HUES64 (cell line): ENCODE results near the gene PADI1. TPM values are rescaled to one million over a fixed set of nuclear protein-coding genes. Genes with fewer than 3 reads are reported as not detected.

Experiments used
- H3K27ac ChIP-seq: 2 replicates; pipeline ENCODE4 v1.7.0; 2013; ENCODE audit warnings: low read depth, low read length, inconsistent platforms
- H3K27me3 ChIP-seq: 2 replicates; pipeline ENCODE4 v1.6.1; 2013; ENCODE audit warnings: mild to moderate bottlenecking, low read length; ENCODE audit not compliant: insufficient read depth
- H3K36me3 ChIP-seq: 2 replicates; pipeline ENCODE4 v1.6.1; 2013; ENCODE audit warnings: mild to moderate bottlenecking, low read length; ENCODE audit not compliant: insufficient read depth
- H3K4me1 ChIP-seq: 2 replicates; pipeline ENCODE4 v1.6.1; 2013; ENCODE audit warnings: mild to moderate bottlenecking, low read length, moderate library complexity; ENCODE audit not compliant: insufficient read depth
- H3K4me3 ChIP-seq: 2 replicates; pipeline ENCODE4 v1.5.1; 2013; ENCODE audit warnings: mild to moderate bottlenecking, low read length, moderate library complexity
- H3K9ac ChIP-seq: 2 replicates; pipeline ENCODE4 v1.6.1; 2013; ENCODE audit warnings: mild to moderate bottlenecking, low read depth, low read length
- H3K9me3 ChIP-seq: 2 replicates; pipeline ENCODE4 v1.6.1; 2013; ENCODE audit warnings: low read depth, low read length; ENCODE audit not compliant: insufficient read depth
- WGBS: fragments of 150-250, 120-280 bp; methylation state at CpG from one replicate; pipeline ENCODE4 v1.1.7; 2013; ENCODE audit warnings: missing lambda C conversion rate; 5-methylcytosine and 5-hydroxymethylcytosine counted together
- polyA plus RNA-seq, 2 experiments: library from polyadenylated mRNA; stranded (reverse); fragments of 50-300 nt; gene quantifications; one replicate each; pipeline ENCODE4 v1.2.3, GENCODE V29; 2013

The PADI1 gene, protein sequence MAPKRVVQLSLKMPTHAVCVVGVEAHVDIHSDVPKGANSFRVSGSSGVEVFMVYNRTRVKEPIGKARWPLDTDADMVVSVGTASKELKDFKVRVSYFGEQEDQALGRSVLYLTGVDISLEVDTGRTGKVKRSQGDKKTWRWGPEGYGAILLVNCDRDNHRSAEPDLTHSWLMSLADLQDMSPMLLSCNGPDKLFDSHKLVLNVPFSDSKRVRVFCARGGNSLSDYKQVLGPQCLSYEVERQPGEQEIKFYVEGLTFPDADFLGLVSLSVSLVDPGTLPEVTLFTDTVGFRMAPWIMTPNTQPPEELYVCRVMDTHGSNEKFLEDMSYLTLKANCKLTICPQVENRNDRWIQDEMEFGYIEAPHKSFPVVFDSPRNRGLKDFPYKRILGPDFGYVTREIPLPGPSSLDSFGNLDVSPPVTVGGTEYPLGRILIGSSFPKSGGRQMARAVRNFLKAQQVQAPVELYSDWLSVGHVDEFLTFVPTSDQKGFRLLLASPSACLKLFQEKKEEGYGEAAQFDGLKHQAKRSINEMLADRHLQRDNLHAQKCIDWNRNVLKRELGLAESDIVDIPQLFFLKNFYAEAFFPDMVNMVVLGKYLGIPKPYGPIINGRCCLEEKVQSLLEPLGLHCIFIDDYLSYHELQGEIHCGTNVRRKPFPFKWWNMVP
- polyA plus RNA-seq (2013, experiment 1 of 2) = 0.10 TPM
- 0.19 TPM for polyA plus RNA-seq (2013, experiment 2 of 2)

DNA sequence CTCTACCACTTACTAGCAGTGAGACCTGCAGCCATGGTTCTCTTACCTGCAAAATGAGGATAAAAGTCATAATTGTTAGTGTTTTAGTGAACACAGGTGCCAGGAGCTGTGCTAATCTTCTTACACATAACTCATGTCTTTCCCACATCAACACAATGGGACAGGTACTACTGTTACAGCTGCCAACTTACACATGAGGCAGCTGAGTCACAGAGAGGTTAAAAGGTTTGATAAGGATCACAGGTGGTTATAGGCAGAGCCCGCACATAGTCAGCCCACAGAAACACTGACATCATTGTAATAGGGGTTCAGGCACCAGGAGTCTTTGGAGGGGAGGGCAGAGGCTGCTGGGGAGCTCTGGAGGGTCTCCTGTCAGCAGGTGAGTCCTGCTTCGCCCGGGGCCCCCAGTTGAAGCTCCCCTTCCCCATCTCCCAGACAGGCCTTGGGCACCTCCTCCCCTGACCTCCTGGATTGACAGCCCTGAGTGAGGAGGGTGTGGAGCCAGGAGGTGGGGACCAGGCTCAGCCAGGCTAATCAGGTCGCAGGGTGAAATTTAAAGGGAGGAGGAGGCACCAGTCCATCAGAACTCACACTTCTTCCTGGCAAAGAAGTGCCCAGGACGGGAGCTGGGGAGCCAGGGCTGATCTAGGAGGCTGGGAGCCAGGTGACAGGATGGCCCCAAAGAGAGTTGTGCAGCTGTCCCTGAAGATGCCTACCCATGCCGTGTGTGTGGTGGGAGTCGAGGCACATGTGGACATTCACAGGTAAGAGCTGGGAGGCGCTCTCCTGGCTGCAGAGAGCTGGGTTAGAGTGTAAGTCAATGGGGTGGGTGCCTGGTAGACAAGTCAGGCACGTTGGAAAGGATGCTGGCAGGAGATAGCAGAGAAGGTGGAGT is at the start of gene PADI1:
Gene PADI1, plus strand, starts transcription at position 583 of the 895 bp plus-strand sequence. Its CDS starts 90 bp downstream, at position 673.
- WGBS = 86% methylated on average over 7 of the region's 9 CpGs
- H3K27ac ChIP-seq = no peak within 1 kb of the TSS
- H3K27me3 ChIP-seq = no peaks in the 10 kb centered on the region
- no peak within 1 kb of the TSS for H3K9ac ChIP-seq
- no peaks in the 10 kb centered on the region for H3K9me3 ChIP-seq
- no peak within 1 kb of the TSS for H3K4me3 ChIP-seq
- peaks cover 8% of the 10 kb centered on the region for H3K4me1 ChIP-seq
- H3K36me3 ChIP-seq = no peaks in the 10 kb centered on the region

- no peak overlapping the region for H3K4me3 ChIP-seq
- 43% methylated on average over 2 of the region's 2 CpGs for WGBS
- 0 out of 2 replicates have a peak, but pooled peaks cover 3% of the 10 kb centered on the region for H3K4me1 ChIP-seq
- H3K9ac ChIP-seq = no peak overlapping the region
- no peaks in the 10 kb centered on the region for H3K27me3 ChIP-seq
- H3K9me3 ChIP-seq = peaks cover 33% of the 10 kb centered on the region
- no peak overlapping the region for H3K27ac ChIP-seq
- H3K36me3 ChIP-seq = no peaks in the 10 kb centered on the region
Observed at GRCh38 chr1:17155257-17155920, 49.5 kb upstream of the PADI1 start.

DNA sequence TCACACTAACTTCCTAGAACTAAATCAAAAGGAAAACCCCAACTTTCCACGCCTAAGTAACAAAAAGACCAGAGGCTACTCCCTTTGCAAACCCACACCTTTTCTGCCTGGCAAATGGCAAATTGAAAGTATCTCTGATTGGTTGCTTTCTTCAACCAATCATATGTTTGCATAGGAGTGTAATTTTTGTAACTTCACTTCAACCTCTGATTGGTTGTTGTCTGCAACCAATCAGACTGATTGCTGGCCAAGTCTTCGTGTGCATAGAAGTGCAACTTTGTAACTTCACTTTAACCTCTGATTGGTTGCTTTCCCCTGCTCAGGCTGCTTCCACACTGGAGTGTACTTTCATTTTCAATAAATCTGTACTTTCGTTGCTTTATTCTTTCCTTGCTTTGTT is 48.8 kb upstream of the PADI1 start:
- no peak overlapping the region for H3K4me3 ChIP-seq
- H3K27ac ChIP-seq = no peak overlapping the region
- H3K9ac ChIP-seq = no peak overlapping the region
- no peaks in the 10 kb centered on the region for H3K36me3 ChIP-seq
- WGBS = 96% methylated on average over 3 of the region's 3 CpGs
- no peaks in the 10 kb centered on the region for H3K27me3 ChIP-seq
- peaks cover 33% of the 10 kb centered on the region for H3K9me3 ChIP-seq
- 0 out of 2 replicates have a peak, but pooled peaks cover 6% of the 10 kb centered on the region for H3K4me1 ChIP-seq

DNA sequence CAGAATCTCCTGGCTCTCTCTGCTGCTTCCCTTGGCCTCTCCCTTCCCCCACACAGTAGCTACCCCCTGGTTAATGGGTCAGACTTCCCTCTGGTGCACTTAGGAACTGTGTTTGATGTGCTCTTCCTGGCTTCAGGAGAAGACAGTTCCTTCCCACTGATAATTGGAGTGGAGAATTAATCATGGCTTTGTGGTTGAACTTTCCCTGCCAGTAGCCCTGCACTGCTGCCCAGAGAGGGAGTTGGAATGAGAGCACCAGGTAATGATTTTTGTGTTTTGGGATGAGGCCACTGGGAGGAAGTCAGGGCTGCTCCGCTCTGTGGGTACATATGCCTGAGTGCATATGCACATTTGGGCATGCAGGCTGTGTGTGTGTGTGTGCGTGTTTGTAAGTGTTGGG is 46.0 kb upstream of the PADI1 start:
- no peak overlapping the region for H3K27ac ChIP-seq
- H3K4me1 ChIP-seq = 0 out of 2 replicates have a peak, but pooled peaks cover 6% of the 10 kb centered on the region
- no peak overlapping the region for H3K4me3 ChIP-seq
- H3K9me3 ChIP-seq = peaks cover 24% of the 10 kb centered on the region
- no peaks in the 10 kb centered on the region for H3K36me3 ChIP-seq
- 93% methylated on average over 2 of the region's 2 CpGs for WGBS
- no peaks in the 10 kb centered on the region for H3K27me3 ChIP-seq
- H3K9ac ChIP-seq = no peak overlapping the region

DNA sequence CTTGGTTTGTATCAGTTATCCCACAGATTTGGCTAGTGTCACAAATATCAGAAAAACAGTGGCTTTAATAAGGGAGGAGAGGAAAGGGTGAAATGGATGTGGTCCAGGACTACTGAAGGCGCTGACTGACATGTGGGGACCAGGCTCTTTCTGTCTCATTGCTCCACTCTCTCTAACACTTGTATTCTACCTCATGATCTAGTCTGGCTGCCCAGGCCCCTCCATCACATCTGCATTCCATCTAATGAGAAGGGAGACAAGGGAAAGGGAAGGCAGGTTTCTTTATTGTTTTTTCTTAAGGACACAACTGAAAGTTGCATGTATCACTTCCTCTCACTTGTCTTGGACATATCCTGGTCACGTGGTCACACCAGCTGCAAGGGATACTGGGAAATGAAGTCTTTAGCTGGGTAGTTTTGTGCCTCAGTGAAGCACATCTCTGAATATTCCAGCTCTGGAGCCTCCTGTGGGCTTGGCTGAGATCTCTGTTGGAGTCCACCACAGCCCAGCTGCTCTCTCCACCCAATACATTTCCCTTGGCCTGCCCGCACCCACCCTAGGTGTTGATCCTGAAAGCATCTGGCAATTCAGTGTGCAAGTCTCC is 43.7 kb upstream of the PADI1 start:
- Histone ChIP-seq H3K4me3 (no peak overlapping the region), H3K36me3 (no peaks in the 10 kb centered on the region), H3K27me3 (no peaks in the 10 kb centered on the region), H3K9ac (no peak overlapping the region), H3K4me1 (0 out of 2 replicates have a peak, but pooled peaks cover 6% of the 10 kb centered on the region), H3K27ac (no peak overlapping the region), H3K9me3 (peaks cover 5% of the 10 kb centered on the region; the same call in 1 of the 2 replicates)
- WGBS = 93% methylated on average over 3 of the region's 3 CpGs

DNA sequence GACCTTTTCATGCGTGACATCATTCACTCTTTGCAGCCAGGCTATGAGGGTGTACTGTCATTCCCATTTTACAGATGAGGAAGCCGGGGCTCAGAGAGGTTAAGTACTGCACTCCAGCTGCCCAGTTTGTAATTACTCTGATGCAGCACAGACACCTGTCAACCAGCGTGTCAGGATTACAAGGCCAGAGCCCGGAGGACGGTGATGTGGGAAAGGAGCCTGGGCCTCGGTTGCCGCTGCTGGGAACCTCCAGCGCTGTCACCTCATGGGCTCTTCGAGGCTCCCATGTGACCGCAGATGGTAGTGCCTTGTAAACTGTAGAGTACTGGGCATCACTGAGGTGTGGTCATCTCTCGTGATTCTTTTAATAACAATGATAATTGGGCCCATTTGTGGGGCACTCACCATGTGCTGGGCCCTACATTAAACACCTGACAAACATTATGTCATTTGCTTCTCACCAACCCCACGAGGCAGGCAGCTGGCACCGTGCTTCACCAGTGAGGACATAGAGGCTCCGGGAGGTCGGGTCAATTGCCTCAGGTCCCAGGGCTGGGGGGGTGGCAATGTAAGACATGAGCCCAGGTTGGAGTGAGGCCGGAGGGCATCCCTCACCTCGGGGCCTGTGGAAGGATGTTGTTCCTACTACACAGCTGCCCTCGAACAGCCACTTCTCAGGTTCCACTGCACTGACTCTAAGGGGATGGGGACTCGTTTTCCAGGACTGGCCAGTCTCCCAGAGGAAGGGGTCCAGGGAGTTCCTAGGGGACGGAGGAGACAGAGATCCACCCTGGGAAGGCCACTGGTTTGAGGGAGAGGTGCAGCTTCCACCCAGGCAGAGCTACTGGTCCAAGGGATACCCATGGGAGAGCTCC is 42.8 kb upstream of the PADI1 start:
- 92% methylated on average over 20 of the region's 20 CpGs for WGBS
- Histone ChIP-seq H3K27me3 (no peaks in the 10 kb centered on the region), H3K9me3 (peaks cover 3% of the 10 kb centered on the region; the same call in 1 of the 2 replicates), H3K27ac (no peak overlapping the region), H3K4me3 (no peak overlapping the region), H3K36me3 (no peaks in the 10 kb centered on the region), H3K4me1 (peaks cover 11% of the 10 kb centered on the region; the same call in 1 of the 2 replicates), H3K9ac (no peak overlapping the region)

- Histone ChIP-seq H3K36me3 (no peaks in the 10 kb centered on the region), H3K4me1 (peaks cover 14% of the 10 kb centered on the region), H3K27me3 (no peaks in the 10 kb centered on the region), H3K4me3 (no peak overlapping the region), H3K9ac (no peak overlapping the region), H3K9me3 (no peaks in the 10 kb centered on the region), H3K27ac (no peak overlapping the region)
- WGBS = 90% methylated on average over 7 of the region's 7 CpGs
Observed at GRCh38 chr1:17162941-17163340, 42.0 kb upstream of the PADI1 start.

DNA sequence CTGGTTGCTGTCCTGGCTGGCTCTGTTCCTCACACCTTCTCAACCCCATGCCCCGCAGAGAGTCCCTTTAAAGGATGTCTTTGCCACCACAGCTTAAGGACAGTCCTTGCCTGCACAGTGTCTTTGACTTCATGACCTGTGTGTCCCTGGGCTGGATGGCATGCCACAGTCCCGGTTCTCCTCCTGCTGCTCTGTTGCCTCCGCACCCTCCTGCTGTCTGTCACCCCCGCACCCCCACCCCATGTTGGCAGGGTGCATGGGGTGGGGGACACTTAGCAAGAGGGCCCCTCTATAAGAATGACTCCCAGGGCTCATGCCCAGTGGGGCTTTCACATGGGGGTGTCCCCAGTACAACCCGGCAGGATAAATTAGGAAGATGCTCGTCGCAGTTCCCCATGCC is 41.6 kb upstream of the PADI1 start:
- H3K9me3 ChIP-seq = no peaks in the 10 kb centered on the region
- no peak overlapping the region for H3K4me3 ChIP-seq
- peaks cover 14% of the 10 kb centered on the region for H3K4me1 ChIP-seq
- H3K27me3 ChIP-seq = no peaks in the 10 kb centered on the region
- no peak overlapping the region for H3K9ac ChIP-seq
- no peaks in the 10 kb centered on the region for H3K36me3 ChIP-seq
- H3K27ac ChIP-seq = no peak overlapping the region
- 93% methylated on average over 7 of the region's 7 CpGs for WGBS

DNA sequence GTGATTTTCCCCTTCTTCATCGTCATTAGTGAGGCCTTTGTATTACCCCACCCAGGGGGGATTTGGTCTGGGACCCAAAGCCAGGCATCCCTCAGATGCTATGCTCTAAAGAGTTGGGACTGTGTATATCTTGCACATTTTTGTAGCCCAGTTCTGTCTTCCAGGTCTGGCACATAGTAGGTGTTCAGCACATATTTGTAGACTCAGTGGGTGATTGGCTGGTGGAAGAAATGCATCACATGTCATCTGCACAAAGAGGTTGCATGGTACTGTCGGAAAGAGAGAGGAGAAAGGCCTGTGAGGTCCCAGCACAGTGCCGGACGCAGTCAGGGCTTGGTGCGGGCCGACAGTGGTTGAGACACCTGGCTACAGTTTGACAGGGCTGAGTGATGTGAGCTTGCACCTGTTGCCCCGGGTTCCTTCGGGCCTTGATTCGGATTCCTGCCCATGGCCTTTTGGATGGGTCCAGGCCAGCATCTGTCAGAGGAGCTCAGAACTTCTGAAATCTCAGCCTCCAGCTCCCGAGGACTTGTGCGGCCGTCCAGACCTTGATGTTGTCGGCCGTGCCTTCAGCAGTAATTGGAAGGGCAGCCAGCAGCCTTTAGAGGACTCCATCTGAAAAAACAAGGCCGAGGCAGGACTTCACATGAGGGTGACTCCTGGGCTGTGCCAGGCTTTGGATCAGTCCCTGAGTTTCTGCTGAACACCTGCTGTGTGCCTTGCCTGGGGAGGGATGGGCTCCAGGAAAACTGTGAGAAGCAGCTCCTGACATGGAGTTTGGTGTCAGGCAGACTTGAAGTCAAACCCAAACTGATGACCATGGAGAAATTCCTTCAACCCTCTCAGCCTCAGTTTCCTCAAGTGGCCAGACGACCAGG is 40.9 kb upstream of the PADI1 start:
- 90% methylated on average over 16 of the region's 16 CpGs for WGBS

More for the DNA sequence above, 40.9 kb upstream of the PADI1 start:
- Histone ChIP-seq H3K4me1 (peaks cover 14% of the 10 kb centered on the region), H3K27ac (no peak overlapping the region), H3K9me3 (no peaks in the 10 kb centered on the region), H3K27me3 (no peaks in the 10 kb centered on the region), H3K36me3 (no peaks in the 10 kb centered on the region), H3K9ac (no peak overlapping the region), H3K4me3 (no peak overlapping the region)
